Breast epithelium (tissue), 3 donors: ENCODE data around the gene ANKMY2.

Source experiments
- POLR2A ChIP-seq: fragments of 450-650 bp; IDR thresholded peaks from one replicate; pipeline ENCODE4 v1.6.1; 2016; ENCODE audit warnings: antibody characterized with exemption, mild to moderate bottlenecking, moderate library complexity
- TF ChIP-seq, protein P1 (sequence below), 3 donors: fragments of 450-650 bp; IDR thresholded peaks; one replicate each; pipeline ENCODE4 v1.5.1; 2016 to 2017; ENCODE audit warnings: antibody characterized with exemption in 3 of 3, mild to moderate bottlenecking in 3 of 3, moderate library complexity in 3 of 3

DNA sequence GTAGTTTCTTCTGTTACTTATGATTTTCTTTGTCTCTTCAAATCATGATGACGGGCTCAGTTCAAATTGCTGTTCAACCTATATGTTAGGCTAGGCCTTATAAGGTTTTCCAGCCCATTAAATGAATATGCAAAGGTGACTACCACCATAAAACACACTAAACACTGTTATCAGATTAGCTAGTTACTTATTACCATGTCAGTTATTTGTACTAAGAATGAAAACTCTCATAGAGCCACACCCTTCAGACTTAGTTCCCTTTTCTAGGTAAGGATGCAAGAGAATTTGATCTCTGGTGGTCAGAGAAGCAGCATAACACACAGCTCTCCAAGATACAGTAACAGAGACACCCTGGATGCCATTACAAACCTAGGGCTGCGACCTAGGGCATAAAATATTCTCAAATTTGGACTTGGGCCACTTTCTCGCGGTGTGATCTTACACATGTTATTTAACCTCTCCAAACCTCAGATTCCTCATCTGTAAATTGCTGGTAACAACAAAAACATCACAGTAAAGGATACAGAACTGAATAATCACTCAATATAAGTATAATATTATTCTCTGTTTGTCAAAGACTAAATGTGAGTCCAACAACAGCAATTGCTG lies 35.6 kb downstream of the ANKMY2 start:
- TF ChIP-seq POLR2A: no peak
- TF ChIP-seq, protein P1, sequence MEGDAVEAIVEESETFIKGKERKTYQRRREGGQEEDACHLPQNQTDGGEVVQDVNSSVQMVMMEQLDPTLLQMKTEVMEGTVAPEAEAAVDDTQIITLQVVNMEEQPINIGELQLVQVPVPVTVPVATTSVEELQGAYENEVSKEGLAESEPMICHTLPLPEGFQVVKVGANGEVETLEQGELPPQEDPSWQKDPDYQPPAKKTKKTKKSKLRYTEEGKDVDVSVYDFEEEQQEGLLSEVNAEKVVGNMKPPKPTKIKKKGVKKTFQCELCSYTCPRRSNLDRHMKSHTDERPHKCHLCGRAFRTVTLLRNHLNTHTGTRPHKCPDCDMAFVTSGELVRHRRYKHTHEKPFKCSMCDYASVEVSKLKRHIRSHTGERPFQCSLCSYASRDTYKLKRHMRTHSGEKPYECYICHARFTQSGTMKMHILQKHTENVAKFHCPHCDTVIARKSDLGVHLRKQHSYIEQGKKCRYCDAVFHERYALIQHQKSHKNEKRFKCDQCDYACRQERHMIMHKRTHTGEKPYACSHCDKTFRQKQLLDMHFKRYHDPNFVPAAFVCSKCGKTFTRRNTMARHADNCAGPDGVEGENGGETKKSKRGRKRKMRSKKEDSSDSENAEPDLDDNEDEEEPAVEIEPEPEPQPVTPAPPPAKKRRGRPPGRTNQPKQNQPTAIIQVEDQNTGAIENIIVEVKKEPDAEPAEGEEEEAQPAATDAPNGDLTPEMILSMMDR (IDR thresholded peaks at IDR 0.05): no peak
